Liver (tissue), 3 donors: ENCODE data around the gene CD276.

Experiments used
- RAD21 ChIP-seq, 2 donors: IDR thresholded peaks; 2 replicates each; pipeline ENCODE4 v1.6.1; 2016; ENCODE audit warnings: antibody characterized with exemption in 2 of 2, mild to moderate bottlenecking in 2 of 2
- TAF1 ChIP-seq: conservative IDR thresholded peaks from 2 replicates; pipeline ENCODE4 v1.6.1; 2016; ENCODE audit warnings: antibody characterized with exemption, mild to moderate bottlenecking
- TF ChIP-seq, protein P1 (sequence below): fragments of 150-350 bp; IDR thresholded peaks from 2 replicates; pipeline ENCODE4 v1.5.1; 2017; ENCODE audit warnings: improper control_type of control experiment, low read depth, low read length; ENCODE audit not compliant: missing input control
- donor health status: healthy.
- donor health status: healthy.

DNA sequence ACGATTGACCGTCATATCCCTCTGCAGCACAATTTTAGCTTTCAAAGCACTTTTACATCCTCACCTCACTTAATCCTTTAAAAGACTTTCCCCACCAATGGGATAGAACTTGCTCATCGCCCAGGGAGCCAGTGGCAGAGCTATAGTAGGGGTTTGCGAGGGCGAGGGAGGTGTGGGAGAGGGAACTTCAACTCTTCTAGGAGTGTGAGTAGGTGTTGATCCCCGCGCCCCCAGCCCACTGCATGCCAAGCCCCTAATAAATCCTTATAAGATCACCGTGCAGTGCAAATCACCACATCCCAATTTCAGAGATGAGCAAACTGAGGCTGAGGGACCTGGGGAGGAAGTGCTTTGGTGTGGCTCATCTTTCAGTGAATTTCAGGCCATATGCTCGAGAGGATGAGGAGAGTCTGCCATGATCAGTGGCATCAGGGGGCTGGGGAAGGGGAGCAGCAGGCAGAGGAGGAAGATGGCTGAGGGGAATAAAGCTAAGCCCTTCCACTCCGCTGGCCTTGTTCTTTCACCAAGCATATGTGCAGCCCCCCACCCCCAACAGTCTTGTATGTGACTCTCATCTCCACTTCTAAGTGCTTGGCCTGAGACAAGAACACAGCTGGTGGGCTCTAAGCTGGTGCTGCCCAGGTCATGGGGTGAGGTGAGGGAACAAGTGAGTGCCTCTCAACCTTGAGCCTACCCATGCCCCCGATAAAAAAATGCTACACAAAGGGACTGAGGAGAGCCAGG lies 63.8 kb downstream of the CD276 start:
- TF ChIP-seq, protein P1, sequence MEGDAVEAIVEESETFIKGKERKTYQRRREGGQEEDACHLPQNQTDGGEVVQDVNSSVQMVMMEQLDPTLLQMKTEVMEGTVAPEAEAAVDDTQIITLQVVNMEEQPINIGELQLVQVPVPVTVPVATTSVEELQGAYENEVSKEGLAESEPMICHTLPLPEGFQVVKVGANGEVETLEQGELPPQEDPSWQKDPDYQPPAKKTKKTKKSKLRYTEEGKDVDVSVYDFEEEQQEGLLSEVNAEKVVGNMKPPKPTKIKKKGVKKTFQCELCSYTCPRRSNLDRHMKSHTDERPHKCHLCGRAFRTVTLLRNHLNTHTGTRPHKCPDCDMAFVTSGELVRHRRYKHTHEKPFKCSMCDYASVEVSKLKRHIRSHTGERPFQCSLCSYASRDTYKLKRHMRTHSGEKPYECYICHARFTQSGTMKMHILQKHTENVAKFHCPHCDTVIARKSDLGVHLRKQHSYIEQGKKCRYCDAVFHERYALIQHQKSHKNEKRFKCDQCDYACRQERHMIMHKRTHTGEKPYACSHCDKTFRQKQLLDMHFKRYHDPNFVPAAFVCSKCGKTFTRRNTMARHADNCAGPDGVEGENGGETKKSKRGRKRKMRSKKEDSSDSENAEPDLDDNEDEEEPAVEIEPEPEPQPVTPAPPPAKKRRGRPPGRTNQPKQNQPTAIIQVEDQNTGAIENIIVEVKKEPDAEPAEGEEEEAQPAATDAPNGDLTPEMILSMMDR, result no peak
- TF ChIP-seq TAF1 (no peak), RAD21 (IDR thresholded peaks at IDR 0.05) (no peak)
